Loucy (cell line): Measurements from ENCODE around the gene GUCD1.

ENCODE experiments used
- H2AFZ ChIP-seq: fragments of 200-600 bp; sonication (generic); 2 replicates; pipeline ENCODE4 v1.6.0; 2016; ENCODE audit warnings: antibody characterized with exemption, mild to moderate bottlenecking, low read length, moderate library complexity
- H3F3A ChIP-seq: fragments of 200-600 bp; 2 replicates; pipeline ENCODE4 v1.6.0; 2016; ENCODE audit warnings: antibody characterized with exemption, low read depth, mild to moderate bottlenecking
- H3K27me3 ChIP-seq: fragments of 200-600 bp; sonication (generic); 2 replicates; pipeline ENCODE4 v1.6.1; 2014; ENCODE audit warnings: low read length, mild to moderate bottlenecking; ENCODE audit not compliant: insufficient read depth, poor library complexity, severe bottlenecking
- H3K36me3 ChIP-seq: fragments of 200-600 bp; sonication (generic); 2 replicates; pipeline ENCODE4 v1.6.1; 2016; ENCODE audit warnings: low read length; ENCODE audit not compliant: insufficient read depth
- H3K4me1 ChIP-seq: fragments of 200-600 bp; sonication (generic); 2 replicates; pipeline ENCODE4 v1.5.1; 2014; ENCODE audit warnings: low read length, mild to moderate bottlenecking; ENCODE audit not compliant: insufficient read depth, poor library complexity, severe bottlenecking
- H3K4me2 ChIP-seq: fragments of 200-600 bp; sonication (generic); 2 replicates; pipeline ENCODE4 v1.6.0; 2014; ENCODE audit warnings: antibody characterized with exemption, low read length, low read depth, mild to moderate bottlenecking; ENCODE audit not compliant: poor library complexity, severe bottlenecking
- H3K4me3 ChIP-seq: fragments of 200-600 bp; sonication (generic); 2 replicates; pipeline ENCODE4 v1.5.1; 2014; ENCODE audit warnings: low read length, mild to moderate bottlenecking, mixed read lengths; ENCODE audit not compliant: poor library complexity, severe bottlenecking
- H3K79me2 ChIP-seq: fragments of 200-600 bp; sonication (generic); 2 replicates; pipeline ENCODE4 v1.6.1; 2014; ENCODE audit warnings: low read length; ENCODE audit not compliant: insufficient read depth
- H3K9ac ChIP-seq: fragments of 200-600 bp; sonication (generic); 2 replicates; pipeline ENCODE4 v1.6.0; 2014; ENCODE audit warnings: mild to moderate bottlenecking, low read depth, low read length, moderate library complexity; ENCODE audit not compliant: poor library complexity, severe bottlenecking
- H3K9me2 ChIP-seq: fragments of 200-600 bp; sonication (generic); replicated peaks from 2 replicates; pipeline ENCODE4 v1.6.1; 2016; ENCODE audit warnings: low read depth, low read length, mixed read lengths
- H3K9me3 ChIP-seq: fragments of 200-600 bp; sonication (generic); 2 replicates; pipeline ENCODE4 v1.6.1; 2014; ENCODE audit warnings: mild to moderate bottlenecking, antibody characterized with exemption, low read length, low read depth; ENCODE audit not compliant: insufficient read depth
- H4K20me1 ChIP-seq: fragments of 200-600 bp; sonication (generic); 2 replicates; pipeline ENCODE4 v1.6.0; 2014; ENCODE audit warnings: antibody characterized with exemption, low read length, mild to moderate bottlenecking; ENCODE audit not compliant: insufficient read depth, poor library complexity, severe bottlenecking
- EZH2phosphoT487 ChIP-seq: fragments of 200-600 bp; IDR thresholded peaks from 2 replicates; pipeline ENCODE4 v1.6.1; 2018; ENCODE audit warnings: antibody characterized with exemption, mild to moderate bottlenecking, moderate library complexity, borderline replicate concordance
- TF ChIP-seq, protein P1 (sequence below): fragments of 200-600 bp; sonication (generic); conservative IDR thresholded peaks from 2 replicates; pipeline ENCODE4 v1.5.1; 2014; ENCODE audit warnings: mild to moderate bottlenecking, antibody characterized with exemption, low read length

The GUCD1 gene

DNA sequence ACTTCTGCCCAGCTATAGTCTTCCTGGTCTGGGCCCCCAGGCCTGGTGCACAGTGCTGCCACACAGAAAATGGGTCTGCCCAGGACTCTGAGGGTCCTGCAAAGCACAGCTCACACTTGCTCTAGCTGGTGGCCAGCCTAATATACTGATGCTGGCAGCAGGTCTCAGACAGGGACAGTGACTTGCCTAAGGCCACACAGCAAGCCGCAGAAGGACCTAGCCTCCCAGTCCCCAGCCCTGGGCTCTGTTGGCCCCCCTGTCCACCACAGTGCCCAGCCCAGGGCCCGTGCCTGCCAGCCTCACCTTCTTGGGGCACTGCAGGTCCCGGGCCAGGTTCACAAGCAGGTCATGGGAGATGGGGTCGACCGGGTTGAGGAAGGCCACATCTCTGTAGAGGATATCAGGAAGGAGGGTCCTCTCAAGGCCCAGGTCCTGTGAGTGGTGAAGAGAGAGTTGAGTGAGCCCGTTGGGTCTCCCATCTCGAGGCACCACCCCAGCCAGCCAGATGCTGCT, 34.6 kb upstream of the GUCD1 start:
- no peaks in the 10 kb centered on the region for H4K20me1 ChIP-seq
- H3K36me3 ChIP-seq, result no peaks in the 10 kb centered on the region

GRCh38 chr22:24588757-24589481, 34.0 kb upstream of the GUCD1 start:
- Histone ChIP-seq H3F3A (no peaks in the 10 kb centered on the region), H3K79me2 (no peaks in the 10 kb centered on the region)

More for the DNA sequence above, 34.6 kb upstream of the GUCD1 start:
- no peak overlapping the region for H3K4me2 ChIP-seq
- H3F3A ChIP-seq, result no peaks in the 10 kb centered on the region
- H2AFZ ChIP-seq, result no peak overlapping the region
- H3K4me1 ChIP-seq, result peaks cover 3% of the 10 kb centered on the region
- no peak overlapping the region for H3K9ac ChIP-seq
- no peaks in the 10 kb centered on the region for H3K79me2 ChIP-seq
- H3K27me3 ChIP-seq, result no peaks in the 10 kb centered on the region
- H3K9me3 ChIP-seq, result no peaks in the 10 kb centered on the region
- no peak for TF ChIP-seq EZH2phosphoT487
- TF ChIP-seq, protein P1, sequence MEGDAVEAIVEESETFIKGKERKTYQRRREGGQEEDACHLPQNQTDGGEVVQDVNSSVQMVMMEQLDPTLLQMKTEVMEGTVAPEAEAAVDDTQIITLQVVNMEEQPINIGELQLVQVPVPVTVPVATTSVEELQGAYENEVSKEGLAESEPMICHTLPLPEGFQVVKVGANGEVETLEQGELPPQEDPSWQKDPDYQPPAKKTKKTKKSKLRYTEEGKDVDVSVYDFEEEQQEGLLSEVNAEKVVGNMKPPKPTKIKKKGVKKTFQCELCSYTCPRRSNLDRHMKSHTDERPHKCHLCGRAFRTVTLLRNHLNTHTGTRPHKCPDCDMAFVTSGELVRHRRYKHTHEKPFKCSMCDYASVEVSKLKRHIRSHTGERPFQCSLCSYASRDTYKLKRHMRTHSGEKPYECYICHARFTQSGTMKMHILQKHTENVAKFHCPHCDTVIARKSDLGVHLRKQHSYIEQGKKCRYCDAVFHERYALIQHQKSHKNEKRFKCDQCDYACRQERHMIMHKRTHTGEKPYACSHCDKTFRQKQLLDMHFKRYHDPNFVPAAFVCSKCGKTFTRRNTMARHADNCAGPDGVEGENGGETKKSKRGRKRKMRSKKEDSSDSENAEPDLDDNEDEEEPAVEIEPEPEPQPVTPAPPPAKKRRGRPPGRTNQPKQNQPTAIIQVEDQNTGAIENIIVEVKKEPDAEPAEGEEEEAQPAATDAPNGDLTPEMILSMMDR, result no peak
- H3K9me2 ChIP-seq, result no peaks in the 10 kb centered on the region
- H3K4me3 ChIP-seq, result no peak overlapping the region

DNA sequence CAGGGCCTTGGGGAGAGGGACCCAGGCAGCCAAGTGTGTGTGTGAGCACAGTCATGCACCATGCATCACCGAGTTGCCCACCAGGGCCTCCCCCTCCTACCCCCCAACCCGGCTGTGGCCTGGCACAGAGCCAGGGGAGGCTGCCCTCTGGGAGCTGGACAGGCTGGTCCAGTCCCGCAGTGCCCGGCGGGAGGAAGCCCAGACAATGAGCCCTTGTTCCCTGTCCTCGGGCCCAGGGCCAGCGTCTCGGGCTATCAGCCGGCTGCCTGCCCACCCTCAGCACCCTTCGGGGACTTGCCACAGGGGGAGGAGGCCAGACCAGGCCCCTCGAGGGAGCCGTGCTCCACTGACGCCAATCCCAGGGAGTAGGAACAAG, 33.4 kb upstream of the GUCD1 start:
- TF ChIP-seq, protein P1, result no peak
- no peak for TF ChIP-seq EZH2phosphoT487
- no peak overlapping the region for H2AFZ ChIP-seq
- no peaks in the 10 kb centered on the region for H4K20me1 ChIP-seq
- H3K4me2 ChIP-seq, result no peak overlapping the region
- no peaks in the 10 kb centered on the region for H3F3A ChIP-seq
- H3K27me3 ChIP-seq, result no peaks in the 10 kb centered on the region
- no peaks in the 10 kb centered on the region for H3K9me3 ChIP-seq
- H3K9me2 ChIP-seq, result no peaks in the 10 kb centered on the region
- H3K79me2 ChIP-seq, result no peaks in the 10 kb centered on the region
- H3K4me3 ChIP-seq, result no peak overlapping the region
- no peaks in the 10 kb centered on the region for H3K36me3 ChIP-seq
- H3K9ac ChIP-seq, result no peak overlapping the region
- no peaks in the 10 kb centered on the region for H3K4me1 ChIP-seq

More at GRCh38 chr22:24588757-24589481, 34.0 kb upstream of the GUCD1 start:
- Histone ChIP-seq H3K9ac (no peak overlapping the region), H3K9me3 (no peaks in the 10 kb centered on the region), H3K36me3 (no peaks in the 10 kb centered on the region), H3K9me2 (no peaks in the 10 kb centered on the region), H3K27me3 (no peaks in the 10 kb centered on the region), H3K4me2 (no peak overlapping the region), H2AFZ (no peak overlapping the region), H4K20me1 (no peaks in the 10 kb centered on the region), H3K4me1 (no peaks in the 10 kb centered on the region), H3K4me3 (no peak overlapping the region)
- TF ChIP-seq, protein P1, result no peak
- no peak for TF ChIP-seq EZH2phosphoT487
